ENCODE measurements around the gene APOBEC3B.

GRCh38 chr22:38943882-38944281 is 38.3 kb upstream of the APOBEC3B start:
- TF ChIP-seq, protein P1, sequence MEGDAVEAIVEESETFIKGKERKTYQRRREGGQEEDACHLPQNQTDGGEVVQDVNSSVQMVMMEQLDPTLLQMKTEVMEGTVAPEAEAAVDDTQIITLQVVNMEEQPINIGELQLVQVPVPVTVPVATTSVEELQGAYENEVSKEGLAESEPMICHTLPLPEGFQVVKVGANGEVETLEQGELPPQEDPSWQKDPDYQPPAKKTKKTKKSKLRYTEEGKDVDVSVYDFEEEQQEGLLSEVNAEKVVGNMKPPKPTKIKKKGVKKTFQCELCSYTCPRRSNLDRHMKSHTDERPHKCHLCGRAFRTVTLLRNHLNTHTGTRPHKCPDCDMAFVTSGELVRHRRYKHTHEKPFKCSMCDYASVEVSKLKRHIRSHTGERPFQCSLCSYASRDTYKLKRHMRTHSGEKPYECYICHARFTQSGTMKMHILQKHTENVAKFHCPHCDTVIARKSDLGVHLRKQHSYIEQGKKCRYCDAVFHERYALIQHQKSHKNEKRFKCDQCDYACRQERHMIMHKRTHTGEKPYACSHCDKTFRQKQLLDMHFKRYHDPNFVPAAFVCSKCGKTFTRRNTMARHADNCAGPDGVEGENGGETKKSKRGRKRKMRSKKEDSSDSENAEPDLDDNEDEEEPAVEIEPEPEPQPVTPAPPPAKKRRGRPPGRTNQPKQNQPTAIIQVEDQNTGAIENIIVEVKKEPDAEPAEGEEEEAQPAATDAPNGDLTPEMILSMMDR (IDR thresholded peaks at IDR 0.05; ENCODE audit: borderline replicate concordance, extremely low read depth, low read length, poor library complexity, severe bottlenecking): no peak
- no peak for TF ChIP-seq EZH2 (IDR thresholded peaks at IDR 0.05; ENCODE audit: borderline replicate concordance, low read depth, low read length, severe bottlenecking)

Measured in DND-41 (cell line).